ENCODE measurements around the gene QTRT2. TPM values are rescaled to one million over a fixed set of nuclear protein-coding genes. Genes with fewer than 3 reads are reported as not detected.
A peak's percentile ranks its signal among the peaks of the same experiment; 100 is the strongest.

Gene QTRT2
- total and polyA plus RNA-seq, 10 of the 15 experiments (the other 5 are each of a cell fraction or from before 2014, with no cell fraction given): 17.8 to 42.3 (median 28.7) TPM

GRCh38 chr3:114056130-114057010 is at the start of gene QTRT2, which contains the start of gene CCDC191 (continued):
- TF ChIP-seq, protein P1, sequence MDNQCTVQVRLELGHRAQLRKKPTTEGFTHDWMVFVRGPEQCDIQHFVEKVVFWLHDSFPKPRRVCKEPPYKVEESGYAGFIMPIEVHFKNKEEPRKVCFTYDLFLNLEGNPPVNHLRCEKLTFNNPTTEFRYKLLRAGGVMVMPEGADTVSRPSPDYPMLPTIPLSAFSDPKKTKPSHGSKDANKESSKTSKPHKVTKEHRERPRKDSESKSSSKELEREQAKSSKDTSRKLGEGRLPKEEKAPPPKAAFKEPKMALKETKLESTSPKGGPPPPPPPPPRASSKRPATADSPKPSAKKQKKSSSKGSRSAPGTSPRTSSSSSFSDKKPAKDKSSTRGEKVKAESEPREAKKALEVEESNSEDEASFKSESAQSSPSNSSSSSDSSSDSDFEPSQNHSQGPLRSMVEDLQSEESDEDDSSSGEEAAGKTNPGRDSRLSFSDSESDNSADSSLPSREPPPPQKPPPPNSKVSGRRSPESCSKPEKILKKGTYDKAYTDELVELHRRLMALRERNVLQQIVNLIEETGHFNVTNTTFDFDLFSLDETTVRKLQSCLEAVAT (IDR thresholded peaks at IDR 0.05): 0 out of 2 replicates have a peak, but pooled peaks have one; percentile 43
- TF ChIP-seq ZNF384 (IDR thresholded peaks at IDR 0.05; ENCODE audit: borderline replicate concordance, low read depth, low read length) (peak; percentile 72; the same call in 1 of the 2 replicates), RAD51 (IDR thresholded peaks at IDR 0.05) (peak; percentile 91), USF1 (IDR thresholded peaks at IDR 0.05; ENCODE audit: borderline replicate concordance, extremely low read length, insufficient read depth, low read depth, low read length) (peak; percentile 69), IKZF2 (IDR thresholded peaks at IDR 0.05) (peak; percentile 28 to 63; a peak in 1 of 4 replicates)
- TF ChIP-seq, protein P2, sequence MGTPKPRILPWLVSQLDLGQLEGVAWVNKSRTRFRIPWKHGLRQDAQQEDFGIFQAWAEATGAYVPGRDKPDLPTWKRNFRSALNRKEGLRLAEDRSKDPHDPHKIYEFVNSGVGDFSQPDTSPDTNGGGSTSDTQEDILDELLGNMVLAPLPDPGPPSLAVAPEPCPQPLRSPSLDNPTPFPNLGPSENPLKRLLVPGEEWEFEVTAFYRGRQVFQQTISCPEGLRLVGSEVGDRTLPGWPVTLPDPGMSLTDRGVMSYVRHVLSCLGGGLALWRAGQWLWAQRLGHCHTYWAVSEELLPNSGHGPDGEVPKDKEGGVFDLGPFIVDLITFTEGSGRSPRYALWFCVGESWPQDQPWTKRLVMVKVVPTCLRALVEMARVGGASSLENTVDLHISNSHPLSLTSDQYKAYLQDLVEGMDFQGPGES (IDR thresholded peaks at IDR 0.05): peak; percentile 64; the same call in 1 of the 2 replicates

All from GM12878 (cell line).